A673 (cell line): Measurements from ENCODE around the gene NSFL1C. TPM values are rescaled to one million over a fixed set of nuclear protein-coding genes. Genes with fewer than 3 reads are reported as not detected.

Experiments used
- BruUV-seq: library from RNA; stranded (reverse); fragments of 400-500 nt; replicated peaks from 2 replicates; lab custom pipeline; 2021; lab: Mats Ljungman, UMichigan
- CTCF ChIA-PET: fragments of 300-600 bp; sonication (Branson Sonifier 250); formaldehyde crosslinking; loops from one replicate; lab custom pipeline; 2022; ENCODE audit warnings: antibody characterized with exemption; lab: Charles Lee
- POLR2A ChIA-PET: fragments of 300-600 bp; sonication (Branson Sonifier 250); formaldehyde crosslinking; loops from one replicate; lab custom pipeline; 2022; ENCODE audit warnings: antibody characterized with exemption; ENCODE audit not compliant: low non-redundant PET; lab: Charles Lee
- DNase-seq: peaks from one replicate; pipeline ENCODE4 v3.0.0-alpha.2; 2015; ENCODE audit warnings: low spot score
- H3K27ac ChIP-seq: fragments of 200-600 bp; sonication (generic); 2 replicates; pipeline ENCODE4 v1.5.1; 2016; ENCODE audit warnings: mixed run types, low read depth, mild to moderate bottlenecking, mixed read lengths, antibody characterized with exemption, low read length; ENCODE audit not compliant: poor library complexity, severe bottlenecking
- H3K27me3 ChIP-seq: fragments of 200-600 bp; sonication (generic); replicated peaks from 2 replicates; pipeline ENCODE4 v1.6.1; 2017; ENCODE audit warnings: mixed run types, low read depth, mild to moderate bottlenecking, mixed read lengths, antibody characterized with exemption, low read length; ENCODE audit not compliant: insufficient read depth, poor library complexity
- H3K36me3 ChIP-seq: fragments of 200-600 bp; sonication (generic); 2 replicates; pipeline ENCODE4 v1.6.1; 2016; ENCODE audit warnings: mixed run types, mild to moderate bottlenecking, mixed read lengths, antibody characterized with exemption, low read length; ENCODE audit not compliant: insufficient read depth, poor library complexity, severe bottlenecking
- H3K4me1 ChIP-seq: fragments of 200-600 bp; sonication (generic); 2 replicates; pipeline ENCODE4 v1.6.1; 2017; ENCODE audit warnings: mixed run types, mild to moderate bottlenecking, mixed read lengths, antibody characterized with exemption, low read length; ENCODE audit not compliant: insufficient read depth, poor library complexity, severe bottlenecking
- H3K4me3 ChIP-seq: fragments of 200-600 bp; sonication (generic); 2 replicates; pipeline ENCODE4 v1.5.1; 2016; ENCODE audit warnings: low read depth, mixed run types, mild to moderate bottlenecking, mixed read lengths, low read length; ENCODE audit not compliant: poor library complexity, severe bottlenecking
- H3K9me3 ChIP-seq: fragments of 200-600 bp; sonication (generic); 2 replicates; pipeline ENCODE4 v1.6.1; 2016; ENCODE audit warnings: mixed run types, low read depth, mild to moderate bottlenecking, mixed read lengths, antibody characterized with exemption, low read length; ENCODE audit not compliant: poor library complexity, severe bottlenecking
- CTCF ChIP-seq: fragments of 300-800, 200-600 bp; sonication (generic); conservative IDR thresholded peaks from 2 replicates; pipeline ENCODE4 v1.5.1; 2017; ENCODE audit warnings: low read depth, mild to moderate bottlenecking, antibody characterized with exemption, low read length, moderate library complexity, mixed read lengths
- EZH2 ChIP-seq: fragments of 200-600 bp; sonication (generic); IDR thresholded peaks from 2 replicates; pipeline ENCODE4 v1.6.1; 2017; ENCODE audit warnings: borderline replicate concordance, low read depth, mild to moderate bottlenecking, mixed read lengths, antibody characterized with exemption, low read length; ENCODE audit not compliant: poor library complexity, severe bottlenecking
- intact Hi-C: fragments of 100-400 bp; cut with micrococcal nuclease; formaldehyde crosslinking; loops from one replicate; pipeline ENCODE4 v1.10.0; 2022; ENCODE audit not compliant: unreplicated experiment
- total RNA-seq: library from RNA; stranded (reverse); gene quantifications from 2 replicates; pipeline ENCODE4 v1.2.3, GENCODE V29; 2021

Gene NSFL1C
- total RNA-seq, 1 experiment from 2014 or later: 158 TPM

GRCh38 chr20:1508574-1508973, 41.9 kb upstream of the NSFL1C start:
- CTCF ChIA-PET: interaction anchor here (1.0 to 1.6 kb wide), 2 partner anchors 226 to 269 kb away, joined by 3 to 14 read pairs; no protein-coding TSS in a partner anchor
- POLR2A ChIA-PET: no interaction called here

GRCh38 chr20:1507276-1507675, 40.6 kb upstream of the NSFL1C start:
- Histone ChIP-seq H3K4me3 (no peak overlapping the region), H3K36me3 (no peaks in the 10 kb centered on the region), H3K27me3 (peaks cover 6% of the 10 kb centered on the region), H3K4me1 (no peaks in the 10 kb centered on the region), H3K9me3 (no peaks in the 10 kb centered on the region), H3K27ac (no peak overlapping the region)
- no TSS peak for BruUV-seq
- TF ChIP-seq CTCF: no peak
- no peak for DNase-seq
- CTCF ChIA-PET: interaction anchor here (1.8 kb wide), 1 partner anchor 270 kb away, joined by 4 read pairs; no protein-coding TSS in a partner anchor
- intact Hi-C loops: loop anchor here (5.0 kb wide), 1 partner anchor 270 kb away; no protein-coding TSS in a partner anchor
- POLR2A ChIA-PET: no interaction called here

More at GRCh38 chr20:1508574-1508973, 41.9 kb upstream of the NSFL1C start:
- Histone ChIP-seq H3K36me3 (no peaks in the 10 kb centered on the region), H3K4me3 (no peak overlapping the region), H3K9me3 (no peaks in the 10 kb centered on the region), H3K4me1 (no peaks in the 10 kb centered on the region), H3K27me3 (peaks cover 6% of the 10 kb centered on the region), H3K27ac (no peak overlapping the region)
- intact Hi-C loops: loop anchor here (5.0 kb wide), 1 partner anchor 269 kb away; no protein-coding TSS in a partner anchor
- TF ChIP-seq CTCF (no peak), EZH2 (no peak)
- peak; percentile 35 for DNase-seq
- BruUV-seq: no TSS peak

DNA sequence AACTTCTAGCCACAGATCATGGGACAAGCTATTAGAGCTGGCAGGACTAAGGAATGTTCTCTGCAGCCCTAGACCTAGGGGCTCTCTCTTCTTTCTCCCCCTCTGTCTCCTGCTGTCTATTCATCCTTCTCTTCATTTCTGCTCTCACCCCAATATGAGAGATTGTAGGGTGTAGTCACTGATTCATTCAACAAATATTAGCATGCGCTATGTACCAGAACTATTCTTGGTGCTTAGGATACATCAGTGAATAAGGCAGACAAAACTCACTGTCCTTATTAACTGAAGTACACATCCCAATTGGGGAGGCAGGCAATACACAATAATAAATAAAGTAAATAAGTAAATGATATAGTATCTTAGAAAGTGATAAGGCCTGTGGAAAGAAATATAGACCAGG, 39.2 kb upstream of the NSFL1C start:
- TF ChIP-seq CTCF (no peak), EZH2 (no peak)
- H3K9me3 ChIP-seq: no peaks in the 10 kb centered on the region
- H3K4me3 ChIP-seq: no peak overlapping the region
- no peaks in the 10 kb centered on the region for H3K36me3 ChIP-seq
- DNase-seq: no peak
- no TSS peak for BruUV-seq
- ChIA-PET POLR2A (no interaction called here), CTCF (interaction anchor here (1.8 kb wide), 1 partner anchor 271 kb away, joined by 4 read pairs; no protein-coding TSS in a partner anchor)
- intact Hi-C loops: loop anchor here (5.0 kb wide), 1 partner anchor 271 kb away; no protein-coding TSS in a partner anchor
- H3K27ac ChIP-seq: no peak overlapping the region
- peaks cover 5% of the 10 kb centered on the region for H3K27me3 ChIP-seq
- no peaks in the 10 kb centered on the region for H3K4me1 ChIP-seq
